Ishikawa (cell line): ENCODE results near the gene PLSCR4.

Experiments
- EGR1 ChIP-seq: IDR thresholded peaks from 2 replicates; pipeline ENCODE4 v1.6.1; 2012
- EP300 ChIP-seq: IDR thresholded peaks from 2 replicates; pipeline ENCODE4 v1.6.1; 2012; ENCODE audit warnings: borderline replicate concordance
- FOXM1 ChIP-seq: IDR thresholded peaks from 2 replicates; pipeline ENCODE4 v1.6.1; 2012; ENCODE audit warnings: low read depth, borderline replicate concordance
- MAX ChIP-seq: IDR thresholded peaks from 2 replicates; pipeline ENCODE4 v1.6.1; 2012
- NFIC ChIP-seq: IDR thresholded peaks from 2 replicates; pipeline ENCODE4 v1.6.1; 2012
- RAD21 ChIP-seq: IDR thresholded peaks from 2 replicates; pipeline ENCODE4 v1.6.1; 2012; ENCODE audit warnings: low read depth
- REST ChIP-seq: IDR thresholded peaks from 2 replicates; pipeline ENCODE4 v1.6.1; 2012; ENCODE audit warnings: low read depth, mild to moderate bottlenecking
- TAF1 ChIP-seq: IDR thresholded peaks from 2 replicates; pipeline ENCODE4 v1.6.1; 2012; ENCODE audit warnings: low read depth, mild to moderate bottlenecking
- TCF12 ChIP-seq: IDR thresholded peaks from 2 replicates; pipeline ENCODE4 v1.6.1; 2012; ENCODE audit warnings: low read depth
- TEAD4 ChIP-seq: IDR thresholded peaks from 2 replicates; pipeline ENCODE4 v1.6.1; 2012
- YY1 ChIP-seq: IDR thresholded peaks from 2 replicates; pipeline ENCODE4 v1.6.1; 2012; ENCODE audit warnings: low read depth

GRCh38 chr3:146265720-146266119 is 14.8 kb upstream of the PLSCR4 start:
- no peak for TF ChIP-seq MAX
- TF ChIP-seq REST = no peak
- TF ChIP-seq NFIC = no peak
- no peak for TF ChIP-seq RAD21
- no peak for TF ChIP-seq TAF1
- no peak for TF ChIP-seq YY1
- no peak for TF ChIP-seq EP300
- TF ChIP-seq FOXM1 = no peak
- TF ChIP-seq TCF12 = no peak
- no peak for TF ChIP-seq TEAD4
- no peak for TF ChIP-seq EGR1
